ENCODE data around the gene TRIM62. TPM values are rescaled to one million over a fixed set of nuclear protein-coding genes. Genes with fewer than 3 reads are reported as not detected.

TRIM62 gene
- total and polyA plus RNA-seq, 2 experiments from 2014 or later: 2.9 to 18.9 TPM

DNA sequence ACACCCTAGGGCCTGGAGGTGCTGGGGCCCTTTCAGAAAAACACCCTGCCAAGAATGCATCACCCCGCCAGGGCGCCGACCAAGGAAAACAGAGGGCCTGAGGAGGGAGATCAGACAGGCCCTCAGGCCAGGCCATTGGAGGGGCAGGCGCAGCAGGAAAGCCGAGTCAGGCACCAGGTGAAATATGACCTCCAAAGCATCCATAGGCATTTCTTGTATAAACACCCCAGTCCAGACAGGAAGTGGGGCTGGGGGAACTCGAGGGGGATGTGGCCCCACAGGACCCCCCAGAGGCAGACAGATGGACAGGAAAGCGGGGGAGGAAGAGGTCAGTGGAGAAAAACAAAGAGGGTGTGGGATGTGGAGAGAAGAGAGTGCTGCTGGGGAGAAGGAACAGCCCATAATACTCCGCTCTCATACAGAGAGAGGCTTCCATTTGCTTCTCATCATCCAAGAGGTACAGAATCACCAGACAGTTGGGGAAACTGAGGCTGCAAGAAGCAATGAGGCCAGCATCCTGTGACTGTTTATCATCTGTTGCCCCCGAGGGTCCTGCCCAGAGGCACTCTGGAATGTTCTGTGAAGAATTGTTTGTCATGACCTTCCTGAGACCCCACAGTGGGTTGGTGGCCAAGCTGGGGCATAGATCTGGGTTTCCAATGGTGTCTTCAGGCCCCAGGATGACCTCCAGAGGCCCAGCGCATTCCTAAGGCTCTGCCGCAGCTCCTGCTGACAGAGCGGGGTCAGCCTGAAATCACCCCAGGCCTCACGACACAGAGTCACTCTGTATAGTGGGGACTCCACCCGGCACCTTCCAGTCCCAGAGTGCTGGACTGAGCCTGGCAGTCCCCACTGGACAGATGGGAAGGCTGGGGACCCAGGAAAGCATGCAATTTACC lies 18.0 kb downstream of the TRIM62 start:
- Mint-ChIP-seq H3K36me3 (ENCODE audit: low read depth) (peaks cover 21% of the 10 kb centered on the region), H3K9me3 (peaks cover 5% of the 10 kb centered on the region; the same call in 2 of the 3 replicates), H3K4me3 (0 out of 3 replicates have a peak overlapping the region, but pooled peaks have one; percentile 9), H3K27ac (peak overlapping the region; percentile 74), H3K4me1 (peaks cover 52% of the 10 kb centered on the region), H3K27me3 (ENCODE audit: insufficient read depth, low read depth, poor library complexity) (peaks cover 4% of the 10 kb centered on the region)
- no peaks in the 10 kb centered on the region for H4K20me1 ChIP-seq (replicated peaks; ENCODE audit: insufficient read depth)
- peak overlapping the region; percentile 61 for H3K4me2 ChIP-seq
- ATAC-seq: peak; percentile 15
- H3K4me3 ChIP-seq: peak overlapping the region; percentile 13; the same call in 1 of the 2 replicates
- H3K36me3 ChIP-seq (ENCODE audit: insufficient read depth): no peaks in the 10 kb centered on the region
- H3K9me2 ChIP-seq (ENCODE audit: insufficient read depth): no peaks in the 10 kb centered on the region
- peak; percentile 62 for DNase-seq (ENCODE audit: low spot score)
- H3K27ac ChIP-seq (ENCODE audit: low read depth): peak overlapping the region; percentile 70; the same call in 1 of the 2 replicates
- TF ChIP-seq ZNF114 (CRISPR knock-in tag; IDR thresholded peaks at IDR 0.05) (no peak), STAT1 (IDR thresholded peaks at IDR 0.05; ENCODE audit: unreplicated experiment) (no peak), NANOG (IDR thresholded peaks at IDR 0.05; ENCODE audit: borderline replicate concordance) (no peak), JUNB (IDR thresholded peaks at IDR 0.05; ENCODE audit: unreplicated experiment) (no peak), ETS1 (IDR thresholded peaks at IDR 0.05) (peak; percentile 68; the same call in 1 of the 2 replicates), CREB1 (CRISPR knock-in tag; IDR thresholded peaks at IDR 0.05; ENCODE audit: low read depth) (no peak), EZH2phosphoT487 (IDR thresholded peaks at IDR 0.05; ENCODE audit: unreplicated experiment) (no peak)
- TF ChIP-seq, protein P1, sequence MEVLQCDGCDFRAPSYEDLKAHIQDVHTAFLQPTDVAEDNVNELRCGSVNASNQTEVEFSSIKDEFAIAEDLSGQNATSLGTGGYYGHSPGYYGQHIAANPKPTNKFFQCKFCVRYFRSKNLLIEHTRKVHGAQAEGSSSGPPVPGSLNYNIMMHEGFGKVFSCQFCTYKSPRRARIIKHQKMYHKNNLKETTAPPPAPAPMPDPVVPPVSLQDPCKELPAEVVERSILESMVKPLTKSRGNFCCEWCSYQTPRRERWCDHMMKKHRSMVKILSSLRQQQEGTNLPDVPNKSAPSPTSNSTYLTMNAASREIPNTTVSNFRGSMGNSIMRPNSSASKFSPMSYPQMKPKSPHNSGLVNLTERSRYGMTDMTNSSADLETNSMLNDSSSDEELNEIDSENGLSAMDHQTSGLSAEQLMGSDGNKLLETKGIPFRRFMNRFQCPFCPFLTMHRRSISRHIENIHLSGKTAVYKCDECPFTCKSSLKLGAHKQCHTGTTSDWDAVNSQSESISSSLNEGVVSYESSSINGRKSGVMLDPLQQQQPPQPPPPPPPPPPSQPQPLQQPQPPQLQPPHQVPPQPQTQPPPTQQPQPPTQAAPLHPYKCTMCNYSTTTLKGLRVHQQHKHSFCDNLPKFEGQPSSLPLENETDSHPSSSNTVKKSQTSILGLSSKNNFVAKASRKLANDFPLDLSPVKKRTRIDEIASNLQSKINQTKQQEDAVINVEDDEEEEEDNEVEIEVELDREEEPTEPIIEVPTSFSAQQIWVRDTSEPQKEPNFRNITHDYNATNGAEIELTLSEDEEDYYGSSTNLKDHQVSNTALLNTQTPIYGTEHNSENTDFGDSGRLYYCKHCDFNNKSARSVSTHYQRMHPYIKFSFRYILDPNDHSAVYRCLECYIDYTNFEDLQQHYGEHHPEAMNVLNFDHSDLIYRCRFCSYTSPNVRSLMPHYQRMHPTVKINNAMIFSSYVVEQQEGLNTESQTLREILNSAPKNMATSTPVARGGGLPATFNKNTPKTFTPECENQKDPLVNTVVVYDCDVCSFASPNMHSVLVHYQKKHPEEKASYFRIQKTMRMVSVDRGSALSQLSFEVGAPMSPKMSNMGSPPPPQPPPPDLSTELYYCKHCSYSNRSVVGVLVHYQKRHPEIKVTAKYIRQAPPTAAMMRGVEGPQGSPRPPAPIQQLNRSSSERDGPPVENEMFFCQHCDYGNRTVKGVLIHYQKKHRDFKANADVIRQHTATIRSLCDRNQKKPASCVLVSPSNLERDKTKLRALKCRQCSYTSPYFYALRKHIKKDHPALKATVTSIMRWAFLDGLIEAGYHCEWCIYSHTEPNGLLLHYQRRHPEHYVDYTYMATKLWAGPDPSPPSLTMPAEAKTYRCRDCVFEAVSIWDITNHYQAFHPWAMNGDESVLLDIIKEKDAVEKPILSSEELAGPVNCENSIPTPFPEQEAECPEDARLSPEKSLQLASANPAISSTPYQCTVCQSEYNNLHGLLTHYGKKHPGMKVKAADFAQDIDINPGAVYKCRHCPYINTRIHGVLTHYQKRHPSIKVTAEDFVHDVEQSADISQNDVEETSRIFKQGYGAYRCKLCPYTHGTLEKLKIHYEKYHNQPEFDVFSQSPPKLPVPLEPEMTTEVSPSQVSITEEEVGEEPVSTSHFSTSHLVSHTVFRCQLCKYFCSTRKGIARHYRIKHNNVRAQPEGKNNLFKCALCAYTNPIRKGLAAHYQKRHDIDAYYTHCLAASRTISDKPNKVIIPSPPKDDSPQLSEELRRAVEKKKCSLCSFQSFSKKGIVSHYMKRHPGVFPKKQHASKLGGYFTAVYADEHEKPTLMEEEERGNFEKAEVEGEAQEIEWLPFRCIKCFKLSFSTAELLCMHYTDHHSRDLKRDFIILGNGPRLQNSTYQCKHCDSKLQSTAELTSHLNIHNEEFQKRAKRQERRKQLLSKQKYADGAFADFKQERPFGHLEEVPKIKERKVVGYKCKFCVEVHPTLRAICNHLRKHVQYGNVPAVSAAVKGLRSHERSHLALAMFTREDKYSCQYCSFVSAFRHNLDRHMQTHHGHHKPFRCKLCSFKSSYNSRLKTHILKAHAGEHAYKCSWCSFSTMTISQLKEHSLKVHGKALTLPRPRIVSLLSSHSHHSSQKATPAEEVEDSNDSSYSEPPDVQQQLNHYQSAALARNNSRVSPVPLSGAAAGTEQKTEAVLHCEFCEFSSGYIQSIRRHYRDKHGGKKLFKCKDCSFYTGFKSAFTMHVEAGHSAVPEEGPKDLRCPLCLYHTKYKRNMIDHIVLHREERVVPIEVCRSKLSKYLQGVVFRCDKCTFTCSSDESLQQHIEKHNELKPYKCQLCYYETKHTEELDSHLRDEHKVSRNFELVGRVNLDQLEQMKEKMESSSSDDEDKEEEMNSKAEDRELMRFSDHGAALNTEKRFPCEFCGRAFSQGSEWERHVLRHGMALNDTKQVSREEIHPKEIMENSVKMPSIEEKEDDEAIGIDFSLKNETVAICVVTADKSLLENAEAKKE (CRISPR knock-in tag; IDR thresholded peaks at IDR 0.05): no peak
- TF ChIP-seq, protein P2, sequence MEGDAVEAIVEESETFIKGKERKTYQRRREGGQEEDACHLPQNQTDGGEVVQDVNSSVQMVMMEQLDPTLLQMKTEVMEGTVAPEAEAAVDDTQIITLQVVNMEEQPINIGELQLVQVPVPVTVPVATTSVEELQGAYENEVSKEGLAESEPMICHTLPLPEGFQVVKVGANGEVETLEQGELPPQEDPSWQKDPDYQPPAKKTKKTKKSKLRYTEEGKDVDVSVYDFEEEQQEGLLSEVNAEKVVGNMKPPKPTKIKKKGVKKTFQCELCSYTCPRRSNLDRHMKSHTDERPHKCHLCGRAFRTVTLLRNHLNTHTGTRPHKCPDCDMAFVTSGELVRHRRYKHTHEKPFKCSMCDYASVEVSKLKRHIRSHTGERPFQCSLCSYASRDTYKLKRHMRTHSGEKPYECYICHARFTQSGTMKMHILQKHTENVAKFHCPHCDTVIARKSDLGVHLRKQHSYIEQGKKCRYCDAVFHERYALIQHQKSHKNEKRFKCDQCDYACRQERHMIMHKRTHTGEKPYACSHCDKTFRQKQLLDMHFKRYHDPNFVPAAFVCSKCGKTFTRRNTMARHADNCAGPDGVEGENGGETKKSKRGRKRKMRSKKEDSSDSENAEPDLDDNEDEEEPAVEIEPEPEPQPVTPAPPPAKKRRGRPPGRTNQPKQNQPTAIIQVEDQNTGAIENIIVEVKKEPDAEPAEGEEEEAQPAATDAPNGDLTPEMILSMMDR (conservative IDR thresholded peaks at IDR 0.05; ENCODE audit: low read depth in 2 of 2): no peak
- no peaks in the 10 kb centered on the region for H3K27me3 ChIP-seq (ENCODE audit: insufficient read depth)
- no peaks in the 10 kb centered on the region for H3F3A ChIP-seq (replicated peaks; ENCODE audit: low read depth)
- H2AFZ ChIP-seq: no peak overlapping the region
- no peaks in the 10 kb centered on the region for H3K79me2 ChIP-seq (replicated peaks; ENCODE audit: insufficient read depth)
- H3K4me1 ChIP-seq (ENCODE audit: insufficient read depth): peaks cover 40% of the 10 kb centered on the region

Data from GM23338 (cell line).